H1 (cell line): ENCODE results near the gene KLHL1.

ENCODE experiments used
- CEBPB ChIP-seq: IDR thresholded peaks from 2 replicates; pipeline ENCODE4 v1.6.1; 2012; ENCODE audit warnings: low read depth, low read length
- CHD2 ChIP-seq: IDR thresholded peaks from 2 replicates; pipeline ENCODE4 v1.6.1; 2012; ENCODE audit warnings: low read length, improper control_type of control experiment
- CTCF ChIP-seq, 3 experiments: IDR thresholded peaks; 1 replicate in 2 of 3; 2 replicates in 1 of 3; pipeline versions ENCODE4 v1.5.1 to v1.6.1; 2011; ENCODE audit warnings: low read length in 3 of 3, mild to moderate bottlenecking in 3 of 3, inconsistent platforms in 2 of 3, low read depth in 1 of 3, moderate library complexity in 1 of 3; ENCODE audit not compliant: insufficient read depth in 1 of 3; ENCODE audit errors: control extremely low read depth in 1 of 3
- PHF8 ChIP-seq: fragments of 200-600 bp; sonication (generic); conservative IDR thresholded peaks from 2 replicates; pipeline ENCODE4 v1.7.1; 2012; ENCODE audit warnings: low read depth, mild to moderate bottlenecking, inconsistent platforms, low read length, moderate library complexity

- TF ChIP-seq CHD2 = no peak
- TF ChIP-seq CTCF (IDR thresholded peaks at IDR 0.05; ENCODE audit: control extremely low read depth in 1 of 3, insufficient read depth in 1 of 3, low read depth in 1 of 3, low read length in 3 of 3) = no peak
- TF ChIP-seq CEBPB = no peak
- no peak for TF ChIP-seq PHF8
Measured at GRCh38 chr13:69882451-69882850, 225.8 kb downstream of the KLHL1 start.
